Left kidney (tissue), 2 donors: ENCODE data around the gene PIK3CB. TPM values are rescaled to one million over a fixed set of nuclear protein-coding genes. Genes with fewer than 3 reads are reported as not detected.
A peak's percentile ranks its signal among the peaks of the same experiment; 100 is the strongest.
"Not testable (repeated sequence)": the region's sequence is repeated elsewhere in the genome, so short reads cannot be mapped to it uniquely, and the experiment has no call there.

Source experiments
- DNase-seq: peaks from one replicate; pipeline ENCODE4 v3.0.0-alpha.2; 2013
- polyA plus RNA-seq: library from polyadenylated mRNA; unstranded; fragments of 120-200 nt; gene quantifications from one replicate; pipeline ENCODE4 v1.2.1, GENCODE V29; 2013; ENCODE audit not compliant: insufficient read length

PIK3CB gene
- polyA plus RNA-seq, 1 donor, result 30.4 TPM

DNA sequence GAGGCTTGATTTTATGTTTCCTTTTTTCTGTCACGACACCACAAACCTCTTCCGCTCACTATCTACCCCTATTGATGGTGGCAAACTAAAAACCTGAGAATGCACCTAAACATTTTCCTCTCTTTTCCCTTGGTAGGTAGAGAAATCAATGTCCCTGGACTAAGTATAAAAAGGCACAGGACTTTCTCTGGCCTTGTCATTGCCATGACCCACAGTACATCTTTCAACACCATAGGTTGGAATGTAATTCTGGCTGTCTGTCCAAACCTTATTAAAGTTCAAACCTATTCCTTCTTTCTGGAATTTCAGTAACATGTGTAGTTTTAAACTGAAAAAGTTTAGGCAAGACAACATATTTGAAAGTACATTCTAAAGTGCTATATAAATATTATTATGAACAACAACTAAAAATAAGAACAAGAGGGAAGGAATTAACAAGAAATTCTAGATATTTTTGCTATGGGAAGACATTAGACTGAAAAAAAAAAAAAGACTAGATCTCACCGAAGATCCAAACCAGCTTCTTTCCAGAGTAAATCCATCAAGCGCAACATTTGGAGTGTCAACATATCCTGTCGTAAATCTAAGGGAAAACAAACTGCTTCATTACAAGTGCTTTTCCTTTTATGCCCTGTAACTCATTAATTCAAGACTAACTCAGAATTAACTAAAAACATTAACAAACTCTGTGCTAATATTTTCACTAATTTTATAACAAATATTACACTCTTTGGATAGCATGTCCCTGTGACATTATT, 153.1 kb downstream of the PIK3CB start:
- peak; percentile 40 for DNase-seq

DNA sequence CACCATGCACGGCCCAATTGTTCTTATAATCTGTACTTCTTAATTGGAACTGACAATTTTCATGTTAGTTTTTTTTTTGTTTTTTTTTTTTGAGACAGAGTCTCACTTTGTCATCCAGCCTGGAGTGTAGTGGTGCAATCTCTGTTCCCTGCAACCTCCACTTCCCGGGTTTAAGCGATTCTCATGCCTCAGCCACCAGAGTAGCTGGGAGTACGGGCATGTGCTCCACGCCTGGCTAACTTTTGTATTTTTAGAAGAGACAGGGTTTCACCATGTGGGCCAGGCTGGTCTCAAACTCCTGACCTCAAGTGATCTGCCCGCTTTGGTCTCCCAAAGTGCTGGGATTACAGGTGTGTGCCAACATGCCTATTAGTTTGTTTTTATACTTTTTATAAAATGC, 153.8 kb downstream of the PIK3CB start:
- DNase-seq, result not testable (repeated sequence)

DNA sequence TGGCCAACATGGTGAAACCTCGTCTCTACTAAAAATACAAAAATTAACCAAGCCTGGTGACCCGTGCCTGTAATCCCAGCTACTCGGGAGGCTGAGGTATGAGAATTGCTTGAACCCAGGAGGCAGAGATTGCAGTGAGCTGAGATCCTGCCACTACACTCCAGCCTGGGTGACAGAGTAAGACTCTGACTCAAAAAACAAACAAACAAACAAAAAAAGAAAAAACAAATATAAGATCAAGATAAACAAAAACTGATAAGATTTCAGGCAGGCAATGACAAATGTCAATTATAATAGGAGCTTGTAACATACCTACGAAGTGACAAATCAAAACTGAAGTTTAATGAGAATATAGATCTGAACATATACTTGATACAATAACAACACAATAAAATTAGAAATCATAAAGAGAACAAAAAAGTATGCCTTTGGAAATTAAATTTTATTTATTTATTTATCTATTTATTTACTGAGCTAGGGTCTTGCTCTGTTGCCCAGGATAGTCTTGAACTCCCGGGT, 155.8 kb downstream of the PIK3CB start:
- no peak for DNase-seq

DNA sequence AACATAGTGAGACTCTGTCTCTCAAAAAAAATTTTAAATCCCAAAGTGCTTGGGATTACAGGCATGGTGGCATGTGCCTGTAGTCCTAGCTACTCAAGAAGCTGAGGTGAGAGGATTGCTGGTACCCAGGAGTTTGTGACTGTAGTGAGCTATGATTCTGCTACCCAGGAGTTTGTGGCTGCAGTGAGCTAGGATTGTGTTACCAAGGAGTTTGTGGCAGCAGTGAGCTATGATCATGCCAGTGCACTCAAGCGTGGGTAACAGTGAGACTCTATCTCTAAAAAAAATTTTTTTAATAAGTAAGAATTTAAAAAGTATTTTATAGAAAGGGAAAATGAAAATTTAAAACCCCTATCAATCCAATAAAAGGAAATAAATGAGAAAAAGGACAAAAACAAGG, 156.6 kb downstream of the PIK3CB start:
- no peak for DNase-seq

DNA sequence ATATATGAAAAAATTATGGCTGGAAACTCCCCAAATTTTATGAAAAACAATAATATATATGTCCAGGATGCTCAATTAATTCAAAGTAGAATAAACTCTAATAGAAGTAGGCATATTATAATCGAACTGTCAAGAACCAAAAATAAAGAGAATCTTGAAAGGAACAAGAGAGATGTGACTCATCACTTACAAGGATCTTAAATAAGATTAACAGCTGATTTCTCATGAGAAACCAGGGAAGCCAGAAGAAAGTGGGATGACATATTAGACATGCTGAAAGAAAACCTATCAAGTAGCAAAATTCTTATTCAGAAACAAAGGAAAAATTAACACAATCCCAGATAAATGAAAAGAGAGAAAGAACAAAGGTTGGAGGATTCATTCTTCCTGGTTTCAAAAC, 159.3 kb downstream of the PIK3CB start:
- no peak for DNase-seq

DNA sequence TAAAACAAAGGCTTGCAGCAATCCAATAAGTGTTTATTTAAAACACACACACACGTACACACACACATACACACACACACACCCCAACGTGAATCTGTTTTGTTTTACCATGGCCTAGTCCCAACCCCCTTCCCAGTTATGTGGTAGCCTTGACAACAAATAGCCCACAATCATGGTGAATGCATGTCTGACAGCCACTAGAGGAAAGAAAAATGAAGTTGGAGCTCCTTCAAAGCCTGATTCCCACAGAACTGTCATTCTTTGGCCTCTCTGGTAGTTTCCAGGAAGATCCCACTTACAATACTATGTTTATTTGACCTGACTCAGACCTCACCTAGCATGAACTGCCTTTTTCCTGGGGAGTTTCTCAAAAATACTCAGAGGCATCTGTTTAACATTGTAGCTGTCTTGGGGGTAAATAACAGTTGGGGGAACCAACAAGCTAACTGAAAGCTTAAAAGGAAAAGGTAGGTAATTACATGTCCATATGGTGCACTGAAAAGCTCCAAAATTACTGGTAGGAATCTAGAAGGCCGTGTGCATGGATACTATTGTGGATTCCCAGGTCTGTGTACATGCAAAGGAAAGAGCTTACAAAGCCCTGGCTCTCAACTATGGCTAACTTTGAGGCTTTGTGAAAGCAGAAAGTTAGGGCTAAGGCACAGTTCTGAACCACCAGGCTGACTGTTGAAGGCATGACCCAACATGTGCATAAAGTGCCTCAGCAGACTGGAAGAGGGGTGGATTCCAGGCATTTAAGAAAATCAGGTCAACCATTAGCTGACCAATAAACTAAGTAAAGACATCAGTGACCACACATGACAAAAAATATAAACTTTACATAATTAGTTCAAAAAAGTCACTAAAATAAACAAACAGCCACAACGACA, 160.8 kb downstream of the PIK3CB start:
- DNase-seq, result no peak

DNA sequence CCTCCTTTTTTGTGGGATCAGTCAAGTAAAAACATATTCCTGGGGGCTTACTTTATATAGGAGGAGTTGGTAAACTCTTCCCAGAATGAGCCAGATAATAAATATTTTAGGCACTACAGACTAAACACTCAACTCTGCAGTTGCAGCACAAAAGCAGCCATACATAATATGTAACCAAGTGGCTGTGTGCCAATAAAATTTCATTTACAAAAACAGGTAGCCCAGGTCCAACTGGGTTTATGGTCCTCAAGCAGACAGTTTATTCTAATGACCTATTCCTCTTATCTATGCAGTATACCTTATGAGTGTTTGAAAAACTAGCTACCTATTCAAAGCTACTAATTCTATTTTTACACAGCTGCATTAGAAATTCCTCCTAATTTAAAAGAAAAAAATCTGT, 164.3 kb downstream of the PIK3CB start:
- DNase-seq, result no peak

DNA sequence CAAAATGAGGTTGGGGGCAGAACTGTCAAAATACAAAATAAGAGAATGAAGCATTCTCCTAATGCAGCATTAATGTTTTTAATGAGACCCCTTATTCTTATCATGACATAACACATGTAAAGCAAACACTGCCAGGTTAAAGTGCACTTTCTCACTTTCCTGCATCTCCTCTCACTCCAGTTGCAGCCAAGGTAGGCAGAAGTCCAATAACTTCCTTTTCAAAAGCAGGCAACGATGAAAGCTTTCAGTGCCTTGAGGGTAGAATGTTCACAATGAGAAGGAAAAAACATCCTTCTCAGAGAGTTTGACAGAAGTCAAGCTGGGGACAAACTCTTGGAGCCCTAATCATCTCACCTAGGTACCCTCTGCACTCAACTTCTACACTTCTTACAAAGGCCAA, 166.6 kb downstream of the PIK3CB start:
- no peak for DNase-seq

DNA sequence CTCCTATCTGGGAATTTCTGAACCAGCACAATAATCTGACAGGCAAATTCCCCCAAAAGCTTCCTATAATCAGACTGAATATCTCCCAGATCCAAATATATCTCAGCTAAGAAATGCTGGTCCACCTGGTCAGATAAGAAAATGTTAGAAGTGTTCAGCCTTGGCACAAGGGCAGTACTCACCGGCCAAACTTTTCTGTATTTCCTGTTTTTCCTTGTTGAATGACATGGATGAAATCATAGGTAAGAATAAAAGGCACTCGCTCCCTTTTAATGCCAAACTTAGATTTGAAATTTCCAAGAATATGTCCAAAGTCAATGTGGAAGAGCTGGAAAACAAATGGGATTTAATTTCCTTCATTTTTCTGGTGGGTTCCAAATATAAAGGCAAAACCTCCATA, 177.2 kb downstream of the PIK3CB start:
- no peak for DNase-seq

DNA sequence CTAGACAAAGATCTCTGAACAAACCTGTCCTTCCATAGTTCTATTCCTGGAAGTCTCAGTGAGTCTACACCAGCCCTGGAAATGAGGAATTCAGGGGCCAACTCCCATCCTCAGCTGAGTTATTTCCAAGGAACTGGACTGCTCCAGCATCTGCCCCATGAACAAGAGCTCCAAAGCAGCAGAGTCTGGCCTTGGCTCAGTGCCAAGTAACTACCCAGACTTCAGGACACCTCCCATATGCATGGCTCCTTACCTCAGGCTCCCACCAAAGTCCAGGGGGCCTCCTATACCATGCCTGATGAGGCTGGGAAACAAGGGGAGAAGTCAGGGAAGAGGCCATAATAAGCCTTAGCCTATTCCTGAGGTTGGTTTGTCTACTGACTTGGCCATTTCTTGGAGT, 181.2 kb downstream of the PIK3CB start:
- no peak for DNase-seq

DNA sequence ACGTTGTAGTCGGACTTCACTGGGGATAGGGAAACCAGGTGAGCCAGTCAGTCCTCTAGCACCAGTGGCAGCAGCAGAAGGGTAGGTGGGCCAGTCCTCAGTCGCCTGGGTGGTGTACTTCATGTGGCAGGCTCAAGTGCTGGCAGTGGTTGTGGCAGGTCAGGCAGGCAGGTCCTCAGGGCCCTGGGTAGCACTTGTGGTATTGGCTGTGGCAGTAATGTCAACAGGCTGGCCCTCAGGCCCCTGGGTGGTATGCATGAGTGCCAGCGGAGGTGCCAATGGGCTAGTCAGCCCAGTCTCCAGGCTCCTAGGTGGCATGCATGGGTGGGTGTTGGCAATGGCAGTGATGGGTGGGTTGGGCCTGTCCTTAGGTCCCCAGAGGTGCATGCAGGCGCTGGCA, 185.6 kb downstream of the PIK3CB start:
- DNase-seq, result no peak

DNA sequence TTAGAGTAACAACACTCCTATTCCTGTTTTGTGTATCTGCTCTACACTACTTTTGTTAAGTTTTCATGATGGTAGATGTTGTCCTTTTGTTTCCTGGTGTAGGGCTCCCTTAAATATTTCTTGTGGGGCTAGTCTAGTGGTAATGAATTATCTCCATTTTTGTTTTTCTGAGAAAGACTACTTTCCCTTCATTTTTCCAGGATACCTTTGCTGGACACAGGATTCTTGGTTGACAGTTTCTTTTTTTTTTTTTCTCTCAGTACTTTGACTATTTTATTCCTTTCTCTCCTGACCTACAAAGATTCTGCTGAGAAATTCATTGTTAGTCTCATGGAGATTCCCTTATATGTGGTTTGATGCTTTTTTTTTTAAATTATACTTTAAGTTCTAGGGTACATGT, 188.2 kb downstream of the PIK3CB start:
- DNase-seq, result no peak

DNA sequence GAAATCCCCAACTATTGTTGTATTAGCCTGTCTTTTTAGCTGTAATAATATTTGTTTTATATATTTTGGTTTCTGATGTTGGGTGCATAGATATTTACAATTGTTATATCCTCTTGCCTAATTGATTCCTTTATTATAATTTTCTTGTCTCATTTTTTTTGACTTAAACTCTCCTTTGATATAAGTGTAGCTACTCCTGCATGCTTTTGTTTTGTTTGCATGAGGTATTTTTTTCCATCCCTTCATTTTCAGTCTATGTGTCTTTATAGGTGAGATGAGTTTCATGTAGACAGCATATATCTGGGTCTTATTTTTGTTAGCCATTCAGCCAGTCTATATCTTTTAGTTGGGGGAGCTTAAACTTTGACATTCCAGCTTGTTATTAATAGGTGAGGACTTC, 188.7 kb downstream of the PIK3CB start:
- DNase-seq, result no peak

DNA sequence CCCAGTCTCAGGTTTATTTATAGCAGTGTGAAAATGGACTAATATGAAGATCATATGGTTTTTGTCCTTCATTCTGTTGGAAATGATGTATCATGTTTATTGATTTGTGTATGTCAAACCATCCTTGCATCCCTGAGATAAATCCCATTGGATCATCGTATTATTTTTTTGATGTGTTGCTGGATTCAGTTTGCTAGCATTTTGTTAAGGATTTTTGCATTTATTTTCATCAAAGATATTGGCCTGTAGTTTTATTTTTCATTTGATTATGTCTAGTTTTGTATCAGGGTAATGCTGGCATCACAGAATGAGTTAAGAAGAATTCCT, 191.8 kb downstream of the PIK3CB start:
- DNase-seq, result no peak

DNA sequence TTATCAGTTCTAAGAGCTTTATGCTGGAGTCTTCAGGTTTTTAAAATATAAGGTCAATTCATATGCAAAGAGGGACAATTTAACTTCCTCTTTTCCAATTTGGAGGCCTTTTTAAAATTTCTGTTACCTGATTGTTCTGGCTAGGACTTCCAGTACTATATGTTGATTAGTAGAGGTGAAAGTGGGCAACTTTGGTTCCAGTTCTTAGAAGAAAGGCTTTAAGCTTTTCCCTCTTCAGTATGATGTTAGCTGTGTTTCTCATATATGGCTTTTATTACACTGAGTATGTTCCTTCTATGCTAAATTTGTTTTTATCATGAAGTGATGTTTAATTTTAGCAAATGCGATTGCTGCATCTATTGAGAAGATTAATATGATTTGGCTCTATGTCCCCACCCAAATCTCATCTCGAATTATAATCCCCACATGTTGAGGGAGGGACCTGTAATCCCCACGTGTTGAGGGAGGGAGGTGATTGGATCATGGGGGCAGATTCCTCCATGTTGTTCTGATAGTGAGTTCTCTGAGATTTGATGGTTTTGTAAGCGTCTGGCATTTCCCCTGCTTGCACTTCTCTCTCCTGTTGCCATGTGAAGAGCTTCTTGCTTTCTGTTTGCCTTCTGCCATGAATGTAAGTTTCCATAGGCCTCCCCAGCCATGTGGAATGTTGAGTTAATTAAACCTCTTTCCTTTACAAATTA, 192.4 kb downstream of the PIK3CB start:
- DNase-seq, result no peak

DNA sequence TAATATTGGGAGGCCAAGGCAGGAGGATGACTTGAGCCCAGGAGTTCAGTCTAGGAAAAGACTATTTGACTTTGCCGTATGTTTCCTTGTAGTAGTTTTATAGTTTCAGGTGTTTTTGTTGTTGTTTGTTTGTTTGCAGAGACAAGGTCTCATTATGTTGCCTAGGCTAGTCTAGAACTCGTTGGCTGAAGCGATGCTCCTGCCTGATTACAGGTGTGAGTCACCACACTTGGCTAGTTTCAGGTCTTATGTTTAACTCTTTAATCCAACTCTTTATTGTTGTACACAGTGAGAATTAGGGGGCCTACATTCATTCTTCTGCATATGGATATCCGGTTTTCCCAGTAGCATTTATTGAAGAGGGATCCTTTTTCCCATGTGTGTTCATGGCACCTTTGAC, 194.2 kb downstream of the PIK3CB start:
- no peak for DNase-seq

DNA sequence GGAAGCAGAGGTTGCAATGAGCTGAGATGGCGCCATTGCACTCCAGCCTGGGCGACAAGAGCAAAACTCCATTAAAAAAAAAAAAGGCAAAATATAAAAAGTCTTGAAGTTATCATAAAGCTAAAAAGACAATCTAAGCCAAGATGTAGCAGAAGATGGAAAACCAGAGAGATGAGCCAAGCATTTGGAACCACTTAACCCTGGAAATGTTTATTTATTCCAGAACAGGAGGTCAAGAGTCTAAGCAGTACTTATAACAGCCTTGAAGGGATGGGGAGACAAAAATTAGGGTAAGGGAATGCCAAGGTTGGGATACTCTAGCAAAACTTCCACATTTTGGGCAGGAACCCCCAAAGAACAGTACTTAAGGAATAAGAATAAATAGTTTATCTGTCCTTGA, 196.1 kb downstream of the PIK3CB start:
- DNase-seq, result no peak

DNA sequence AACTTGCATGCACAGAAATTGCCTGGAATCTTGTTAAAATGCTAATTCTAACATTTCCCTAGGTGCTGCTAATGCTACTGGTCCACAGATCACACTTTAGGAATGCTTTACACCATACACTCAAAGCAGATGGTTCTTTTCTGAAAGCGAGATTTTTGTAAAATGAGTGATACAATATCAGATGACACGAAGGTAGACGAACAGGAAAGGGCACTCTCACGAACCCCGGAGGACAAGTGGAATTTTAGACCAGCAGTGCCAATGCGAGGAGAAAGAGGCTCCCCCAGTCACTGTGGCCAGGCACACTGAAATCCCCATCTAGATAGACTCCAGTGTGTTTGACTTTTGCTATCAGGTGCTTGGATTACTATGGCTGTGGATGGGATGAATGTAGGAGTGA, 205.2 kb downstream of the PIK3CB start:
- DNase-seq, result no peak

DNA sequence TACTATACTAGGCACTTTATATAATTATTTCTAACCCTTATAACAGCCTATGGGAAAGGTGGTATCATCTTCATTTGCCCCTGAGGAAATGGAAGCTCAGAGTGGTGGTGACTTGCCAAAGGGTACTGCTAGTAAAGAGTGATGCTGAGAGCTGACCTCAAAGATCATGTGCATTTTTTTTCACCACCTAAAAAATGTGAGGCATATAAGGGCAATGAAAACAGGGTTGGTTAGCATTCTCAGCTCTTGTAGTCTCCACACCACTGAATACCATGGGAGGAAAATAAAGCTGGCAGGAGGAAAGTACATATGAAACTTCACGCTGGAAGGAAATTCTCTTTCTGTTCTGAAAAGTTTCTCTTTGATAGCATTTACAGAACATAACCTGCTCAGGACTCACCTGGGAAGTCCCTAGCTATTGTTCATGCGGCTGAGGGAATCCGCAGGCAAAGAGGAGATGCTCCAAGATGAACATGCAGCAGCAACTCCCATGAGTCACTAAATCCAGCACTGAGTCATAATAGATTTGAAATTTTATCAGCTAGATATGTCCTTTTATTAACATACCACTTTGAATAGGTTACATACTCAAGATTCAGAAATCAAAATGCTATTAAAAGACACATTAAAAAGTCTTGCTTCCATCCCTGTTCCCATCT, 208.9 kb downstream of the PIK3CB start:
- DNase-seq, result no peak

DNA sequence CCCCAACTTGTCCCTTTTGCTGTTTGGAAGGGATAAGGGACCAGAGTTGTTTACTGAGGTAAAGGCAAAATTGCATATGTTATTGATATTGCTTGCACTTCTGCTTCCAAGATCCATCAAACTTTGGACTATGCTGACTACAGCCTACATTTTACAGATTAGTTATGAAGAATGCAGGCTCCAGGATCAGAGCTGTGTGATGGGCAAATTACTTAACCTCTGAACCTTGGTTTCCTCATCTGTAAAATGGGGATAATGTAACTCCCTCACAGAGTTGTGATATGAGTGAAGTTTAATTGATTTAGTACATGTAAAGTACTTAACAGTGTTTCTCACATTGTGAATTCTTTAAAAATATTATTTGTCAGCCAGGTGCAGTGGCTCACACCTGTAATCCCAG, 210.2 kb downstream of the PIK3CB start:
- DNase-seq, result no peak

DNA sequence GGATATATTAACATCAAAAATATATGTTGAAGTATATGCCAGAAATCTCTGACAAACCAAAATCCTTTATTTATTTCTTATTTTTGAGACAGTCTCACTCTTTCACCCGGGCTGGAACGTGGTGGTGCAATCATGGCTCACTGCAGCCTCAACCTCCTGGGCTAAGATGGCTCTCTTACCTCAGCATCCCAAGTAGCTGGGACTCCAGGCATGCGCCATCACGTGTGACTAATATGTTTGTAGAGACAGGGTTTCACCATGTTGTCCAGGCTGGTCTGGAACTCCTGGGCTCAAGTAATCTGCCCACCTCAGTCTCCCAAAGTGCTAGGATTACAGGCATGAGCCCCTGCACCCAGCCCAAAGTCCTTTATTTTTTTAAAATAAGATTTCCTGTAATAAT, 214.3 kb downstream of the PIK3CB start:
- DNase-seq, result no peak

DNA sequence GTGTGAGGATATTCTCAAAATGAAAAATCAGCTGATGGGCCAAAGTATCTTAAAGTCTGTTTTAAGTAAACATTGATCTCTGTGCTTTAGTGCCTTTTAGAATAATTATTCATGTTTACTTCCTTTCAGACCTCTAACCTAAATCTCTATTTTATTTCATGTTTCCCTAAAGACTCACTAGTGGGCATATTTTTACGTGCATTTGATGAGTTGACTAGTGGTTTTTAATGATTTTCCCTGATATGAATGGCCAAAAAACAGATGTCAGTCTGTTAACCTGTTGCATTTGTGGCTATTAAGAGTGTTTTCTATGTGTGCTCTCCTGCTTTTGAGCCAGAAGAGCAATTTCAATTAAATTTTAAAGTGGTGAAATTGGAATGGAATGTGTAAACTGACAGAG, 219.3 kb downstream of the PIK3CB start:
- DNase-seq, result no peak
